ENCODE data around the gene ABLIM2.

ABLIM2 gene

DNA sequence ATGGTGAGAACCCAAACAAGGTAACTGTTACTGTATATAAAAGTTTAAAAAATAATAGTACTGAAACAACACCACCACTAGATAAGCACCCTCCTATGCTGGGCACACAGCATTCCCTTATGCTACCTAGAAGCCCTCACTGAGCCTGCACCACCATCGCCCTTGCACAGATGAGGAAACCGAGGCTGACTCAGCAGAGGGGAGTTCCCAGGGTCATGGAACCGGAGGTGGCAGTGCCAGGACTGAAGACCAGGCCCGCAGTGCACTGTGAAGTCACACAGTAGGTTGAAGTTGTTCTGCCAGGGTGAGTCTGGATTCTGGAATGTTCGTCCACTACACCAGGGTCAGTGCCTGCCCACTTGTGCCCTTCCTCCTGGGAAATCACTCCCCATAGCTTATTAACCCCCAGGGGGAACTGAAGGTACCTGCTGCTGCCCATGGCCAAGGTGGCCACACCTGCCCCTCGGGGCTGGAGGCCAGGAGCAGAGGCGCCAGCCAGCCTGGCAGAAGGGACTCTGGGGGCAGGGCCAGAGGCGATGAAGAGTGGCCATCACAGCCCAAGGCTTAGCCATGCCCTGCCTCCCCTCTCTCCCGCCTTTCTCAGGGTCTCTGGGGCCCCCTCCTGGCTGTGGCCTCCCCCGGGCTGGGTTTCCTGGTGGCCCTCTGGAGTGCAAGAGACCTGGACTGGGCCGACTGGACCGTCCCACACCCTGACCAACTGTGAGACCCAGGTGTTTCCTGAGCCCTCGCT, 15.1 kb upstream of the ABLIM2 start:
- no peak overlapping the region for H3K4me3 ChIP-seq (ENCODE audit: low read depth, low read length)
- TF ChIP-seq, protein P1, sequence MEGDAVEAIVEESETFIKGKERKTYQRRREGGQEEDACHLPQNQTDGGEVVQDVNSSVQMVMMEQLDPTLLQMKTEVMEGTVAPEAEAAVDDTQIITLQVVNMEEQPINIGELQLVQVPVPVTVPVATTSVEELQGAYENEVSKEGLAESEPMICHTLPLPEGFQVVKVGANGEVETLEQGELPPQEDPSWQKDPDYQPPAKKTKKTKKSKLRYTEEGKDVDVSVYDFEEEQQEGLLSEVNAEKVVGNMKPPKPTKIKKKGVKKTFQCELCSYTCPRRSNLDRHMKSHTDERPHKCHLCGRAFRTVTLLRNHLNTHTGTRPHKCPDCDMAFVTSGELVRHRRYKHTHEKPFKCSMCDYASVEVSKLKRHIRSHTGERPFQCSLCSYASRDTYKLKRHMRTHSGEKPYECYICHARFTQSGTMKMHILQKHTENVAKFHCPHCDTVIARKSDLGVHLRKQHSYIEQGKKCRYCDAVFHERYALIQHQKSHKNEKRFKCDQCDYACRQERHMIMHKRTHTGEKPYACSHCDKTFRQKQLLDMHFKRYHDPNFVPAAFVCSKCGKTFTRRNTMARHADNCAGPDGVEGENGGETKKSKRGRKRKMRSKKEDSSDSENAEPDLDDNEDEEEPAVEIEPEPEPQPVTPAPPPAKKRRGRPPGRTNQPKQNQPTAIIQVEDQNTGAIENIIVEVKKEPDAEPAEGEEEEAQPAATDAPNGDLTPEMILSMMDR (IDR thresholded peaks at IDR 0.05; ENCODE audit: insufficient read depth, low read depth, low read length, missing control alignments), result no peak
- DNase-seq (ENCODE audit: low read depth), result no peak

DNA sequence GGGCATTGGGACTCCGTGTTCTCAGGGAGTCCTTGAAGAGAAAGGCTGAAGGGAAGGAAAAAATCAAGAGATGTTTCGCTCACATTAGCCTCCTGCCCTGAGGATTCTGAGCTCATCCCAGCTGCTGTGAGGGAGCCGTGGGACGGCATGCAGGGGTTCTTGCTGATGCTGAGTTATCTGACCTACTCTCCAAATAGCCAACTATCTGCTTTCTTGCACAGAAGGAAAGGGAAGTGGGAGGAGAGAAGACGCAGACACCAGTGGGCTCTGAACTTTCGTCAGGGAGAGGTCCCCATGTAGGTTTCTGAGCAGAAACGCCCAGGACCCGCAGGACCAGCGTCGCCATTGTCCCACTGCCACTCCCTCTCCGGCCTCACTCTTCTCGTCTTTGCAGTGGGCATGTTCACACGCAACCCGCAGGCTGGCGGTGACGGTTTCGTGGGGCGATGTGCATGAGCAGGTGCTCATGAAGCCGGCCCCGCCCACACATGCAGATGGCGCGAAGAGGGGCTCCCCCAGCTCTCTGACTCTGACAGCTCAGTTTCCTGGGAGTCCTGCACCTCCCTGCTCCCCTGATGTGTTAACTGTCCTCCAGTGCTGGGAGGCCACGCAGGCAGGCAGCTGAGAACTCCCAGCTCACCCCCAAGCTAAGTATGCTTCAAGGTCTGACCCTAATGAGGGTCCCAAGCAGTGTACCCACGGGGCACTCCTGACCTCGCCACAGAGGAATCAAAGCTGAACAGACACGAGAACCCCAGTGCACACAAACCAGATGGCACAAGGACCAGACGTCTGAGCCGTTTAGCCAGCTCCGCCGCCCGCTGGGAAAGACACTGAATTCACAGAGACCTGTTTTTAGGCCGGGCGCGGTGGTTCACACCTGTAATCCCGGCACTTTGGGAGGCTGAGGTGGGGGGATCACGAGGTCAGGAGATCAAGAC, 13.6 kb upstream of the ABLIM2 start:
- no peak overlapping the region for H3K4me3 ChIP-seq (ENCODE audit: low read depth, low read length)
- TF ChIP-seq, protein P1 (IDR thresholded peaks at IDR 0.05; ENCODE audit: insufficient read depth, low read depth, low read length, missing control alignments), result no peak
- peak; percentile 79 for DNase-seq (ENCODE audit: low read depth)

DNA sequence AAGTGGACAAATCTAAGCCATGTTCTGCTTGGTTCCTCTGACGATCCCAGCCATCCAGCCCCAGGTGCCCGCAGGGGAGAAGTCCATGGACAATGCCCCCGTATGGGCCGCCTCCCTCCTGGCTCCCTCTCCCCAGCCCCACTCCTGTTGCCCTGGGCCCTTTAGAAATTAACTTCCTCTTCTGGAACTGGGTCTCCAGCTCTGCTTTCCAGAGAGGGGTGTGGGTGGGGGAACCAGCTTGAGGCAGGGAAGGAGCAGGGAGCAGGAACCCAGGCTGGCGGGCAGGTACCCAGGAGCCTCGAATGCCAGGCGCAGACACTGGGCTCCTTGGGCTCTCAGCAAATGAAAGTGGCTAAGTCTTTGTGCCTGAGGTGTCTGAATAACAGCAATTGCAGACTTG, 12.7 kb upstream of the ABLIM2 start:
- TF ChIP-seq, protein P1 (IDR thresholded peaks at IDR 0.05; ENCODE audit: insufficient read depth, low read depth, low read length, missing control alignments), result no peak
- H3K4me3 ChIP-seq (ENCODE audit: low read depth, low read length), result no peak overlapping the region
- DNase-seq (ENCODE audit: low read depth), result no peak

DNA sequence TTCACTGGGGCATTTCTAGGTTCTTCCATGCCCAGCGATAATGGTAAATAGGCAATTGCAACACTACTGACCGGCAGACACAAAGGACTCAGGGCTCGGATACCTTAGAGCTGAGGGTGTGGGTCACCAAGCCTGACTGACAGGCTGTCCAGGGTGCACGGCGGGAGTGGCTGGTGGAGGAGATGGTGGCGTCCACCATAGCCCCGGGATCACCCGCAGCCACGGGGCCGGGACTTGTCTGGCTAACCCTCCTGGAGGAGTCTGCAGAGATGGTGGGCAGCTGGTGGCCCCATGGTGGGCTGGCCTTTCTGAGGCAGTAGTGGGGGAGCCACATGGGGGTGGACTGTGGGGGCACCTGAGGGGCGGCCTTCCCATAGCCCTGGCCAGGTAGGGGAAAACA, 11.7 kb upstream of the ABLIM2 start:
- no peak overlapping the region for H3K4me3 ChIP-seq (ENCODE audit: low read depth, low read length)
- TF ChIP-seq, protein P1 (IDR thresholded peaks at IDR 0.05; ENCODE audit: insufficient read depth, low read depth, low read length, missing control alignments), result no peak
- no peak for DNase-seq (ENCODE audit: low read depth)

DNA sequence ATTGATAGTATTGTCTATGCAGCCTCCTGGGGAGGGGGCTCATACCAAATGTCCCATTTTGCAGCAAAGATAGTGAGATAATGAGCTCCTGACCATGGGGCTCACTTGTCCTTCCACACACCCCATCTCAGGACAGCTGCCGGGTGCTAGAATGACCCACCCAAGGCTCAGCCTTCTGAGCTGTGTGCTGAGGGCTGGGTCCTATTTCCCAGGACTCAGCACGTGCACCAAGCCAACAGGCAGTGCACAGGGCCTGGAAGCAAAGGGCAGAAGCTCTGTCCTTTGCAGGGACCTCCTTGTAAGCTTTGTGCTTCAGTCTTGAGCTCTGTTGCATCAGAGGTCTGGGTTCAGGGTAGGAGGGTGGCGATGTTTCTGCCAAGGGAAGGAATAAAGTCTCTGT, 11.2 kb upstream of the ABLIM2 start:
- H3K4me3 ChIP-seq (ENCODE audit: low read depth, low read length), result no peak overlapping the region
- TF ChIP-seq, protein P1 (IDR thresholded peaks at IDR 0.05; ENCODE audit: insufficient read depth, low read depth, low read length, missing control alignments), result no peak
- DNase-seq (ENCODE audit: low read depth), result no peak

DNA sequence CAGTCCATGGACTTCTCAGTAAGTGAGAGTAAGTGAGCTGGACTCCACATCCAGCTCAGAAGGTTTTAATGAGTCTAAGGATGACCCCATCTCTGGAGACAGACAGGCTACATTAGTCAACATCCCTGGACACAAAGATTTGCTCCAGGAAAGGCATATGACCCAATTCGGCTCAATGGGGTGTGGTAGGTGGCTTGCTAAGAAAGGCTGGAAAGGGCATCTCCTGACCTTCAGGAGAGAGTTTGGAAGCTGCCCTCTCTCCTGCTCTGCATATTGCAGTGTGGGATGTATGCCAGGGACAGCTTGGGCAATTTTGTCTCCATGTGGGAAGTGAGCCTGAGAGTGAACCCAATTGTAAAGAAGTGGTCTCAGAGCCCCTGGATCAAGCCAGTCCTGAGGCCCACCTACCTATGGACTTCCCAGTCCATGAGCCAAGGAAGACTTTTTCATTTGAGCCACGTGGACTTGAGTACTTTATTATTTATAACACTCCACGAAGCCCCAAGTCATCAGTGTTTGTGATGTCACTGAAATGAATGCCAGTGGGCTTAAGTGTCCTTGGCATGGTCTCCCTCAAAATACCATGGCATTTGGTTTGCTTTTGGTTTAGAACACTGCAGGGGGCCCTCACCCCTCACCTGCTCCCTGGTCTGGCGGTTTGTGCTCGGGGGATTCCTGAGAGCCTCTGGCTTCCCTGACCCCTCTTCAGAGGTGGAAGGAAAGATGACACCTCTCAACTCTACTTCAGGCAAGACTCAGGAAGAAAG, 10.4 kb upstream of the ABLIM2 start:
- TF ChIP-seq, protein P1 (IDR thresholded peaks at IDR 0.05; ENCODE audit: insufficient read depth, low read depth, low read length, missing control alignments), result no peak
- no peak overlapping the region for H3K4me3 ChIP-seq (ENCODE audit: low read depth, low read length)
- no peak for DNase-seq (ENCODE audit: low read depth)

All from GM12865 (cell line).